SJCRH30 (cell line): Measurements from ENCODE around the gene CDCA8. TPM values are rescaled to one million over a fixed set of nuclear protein-coding genes. Genes with fewer than 3 reads are reported as not detected.

Experiments used
- DNase-seq, 2 experiments: peaks; one replicate each; pipeline ENCODE4 v3.0.0-alpha.2; 2015 to 2020
- H3K27ac ChIP-seq: fragments of 250-450 bp; sonication (Bioruptor Pico); 2 replicates; pipeline ENCODE4 v1.5.1; 2020; ENCODE audit warnings: mild to moderate bottlenecking, moderate library complexity
- H3K27me3 ChIP-seq: fragments of 250-450 bp; sonication (Bioruptor Pico); 2 replicates; pipeline ENCODE4 v1.5.1; 2020; ENCODE audit warnings: mild to moderate bottlenecking, moderate library complexity
- H3K36me3 ChIP-seq: fragments of 250-450 bp; sonication (Bioruptor Pico); 2 replicates; pipeline ENCODE4 v1.5.1; 2020; ENCODE audit warnings: mild to moderate bottlenecking, moderate library complexity
- H3K4me1 ChIP-seq: fragments of 250-450 bp; sonication (Bioruptor Pico); 2 replicates; pipeline ENCODE4 v1.5.1; 2020; ENCODE audit warnings: mild to moderate bottlenecking, moderate library complexity
- H3K4me3 ChIP-seq: fragments of 250-450 bp; sonication (Bioruptor Pico); 2 replicates; pipeline ENCODE4 v1.5.1; 2020; ENCODE audit warnings: mild to moderate bottlenecking, moderate library complexity
- H3K9me3 ChIP-seq: fragments of 250-450 bp; sonication (Bioruptor Pico); replicated peaks from 2 replicates; pipeline ENCODE4 v1.5.1; 2020; ENCODE audit warnings: mild to moderate bottlenecking, moderate library complexity
- total RNA-seq: library from RNA; depleted of rRNA; stranded (reverse); fragments of >200 nt; shearing (Covaris generic); gene quantifications from 2 replicates; pipeline ENCODE4 v1.2.3, GENCODE V29; 2014; rRNA removed

CDCA8 gene
- total RNA-seq, 1 experiment from 2014 or later, result 58.5 TPM

- Histone ChIP-seq H3K36me3 (no peaks in the 10 kb centered on the region), H3K27ac (no peak overlapping the region), H3K9me3 (no peaks in the 10 kb centered on the region), H3K27me3 (no peaks in the 10 kb centered on the region; the same call in 1 of the 2 replicates), H3K4me1 (no peaks in the 10 kb centered on the region), H3K4me3 (no peak overlapping the region)
- DNase-seq, result no peak
Measured at GRCh38 chr1:37753473-37754321, 61.4 kb downstream of the CDCA8 start.

DNA sequence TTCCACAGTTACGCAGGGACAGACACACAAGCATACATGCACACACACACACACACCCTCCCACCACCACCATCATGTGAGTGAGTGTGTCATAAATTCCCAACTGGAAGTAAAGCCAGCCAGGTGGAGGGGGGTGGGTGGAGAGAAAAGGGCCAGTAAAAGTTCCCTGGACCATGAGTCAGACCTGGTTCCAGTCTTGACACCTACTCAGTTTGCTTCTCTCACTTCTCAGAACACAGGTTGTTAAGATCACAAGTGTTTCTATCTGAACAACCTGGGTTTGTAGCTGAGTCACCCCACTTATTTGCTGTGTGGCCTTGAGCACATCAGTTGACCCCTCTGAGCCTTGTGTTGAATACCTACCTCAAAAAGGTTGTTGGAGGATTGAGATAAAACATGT is 63.0 kb downstream of the CDCA8 start:
- H3K4me3 ChIP-seq, result no peak overlapping the region
- no peaks in the 10 kb centered on the region for H3K4me1 ChIP-seq
- DNase-seq, result no peak
- H3K27ac ChIP-seq, result no peak overlapping the region
- H3K36me3 ChIP-seq, result no peaks in the 10 kb centered on the region
- H3K27me3 ChIP-seq, result no peaks in the 10 kb centered on the region; the same call in 1 of the 2 replicates
- H3K9me3 ChIP-seq, result no peaks in the 10 kb centered on the region

- Histone ChIP-seq H3K4me1 (no peaks in the 10 kb centered on the region), H3K4me3 (no peak overlapping the region), H3K27ac (no peak overlapping the region), H3K9me3 (no peaks in the 10 kb centered on the region), H3K27me3 (no peaks in the 10 kb centered on the region; the same call in 1 of the 2 replicates), H3K36me3 (no peaks in the 10 kb centered on the region)
- no peak for DNase-seq
Measured at GRCh38 chr1:37755951-37756560, 63.7 kb downstream of the CDCA8 start.

Other genes with a start within 250 kb of the CDCA8 start
- 5.1 and 7.7 TPM in 2 replicates for gene ZC3H12A, start 217.9 kb upstream of the CDCA8 start, total RNA-seq
- 71.1 and 82.3 TPM in 2 replicates for gene MEAF6, start 177.8 kb upstream of the CDCA8 start, total RNA-seq
- gene SNIP1, start 138.2 kb upstream of the CDCA8 start, total RNA-seq, result 13.0 and 17.0 TPM in 2 replicates
- gene DNALI1, start 135.6 kb upstream of the CDCA8 start, total RNA-seq, result 10.0 and 10.1 TPM in 2 replicates
- gene GNL2, start 96.6 kb upstream of the CDCA8 start, total RNA-seq, result 115 and 119 TPM in 2 replicates
- gene RSPO1, start 57.6 kb upstream of the CDCA8 start, total RNA-seq, result not detected in 2 replicates
- gene EPHA10, start 72.6 kb downstream of the CDCA8 start, total RNA-seq, result not detected in 2 replicates
- 32.3 and 36.5 TPM in 2 replicates for gene MANEAL, start 101.3 kb downstream of the CDCA8 start, total RNA-seq
- gene C1orf122, start 115.3 kb downstream of the CDCA8 start, total RNA-seq, result 31.7 and 34.0 TPM in 2 replicates
- 43.5 and 45.1 TPM in 2 replicates for gene YRDC, start 115.7 kb downstream of the CDCA8 start, total RNA-seq
- 4.0 and 4.4 TPM in 2 replicates for gene MTF1, start 167.1 kb downstream of the CDCA8 start, total RNA-seq